GM23338 (cell line): ENCODE data around the gene VPS37B. TPM values are rescaled to one million over a fixed set of nuclear protein-coding genes. Genes with fewer than 3 reads are reported as not detected.

Source experiments
- ATAC-seq: fragments of 200-7000 bp; cut with Tn5 transposase; 3 replicates; pipeline ENCODE4 v1.9.1; 2020
- DNase-seq: peaks from one replicate; pipeline ENCODE4 v3.0.0-alpha.2; 2015; ENCODE audit warnings: low spot score
- H2AFZ ChIP-seq: fragments of 200-600 bp; sonication (generic); 2 replicates; pipeline ENCODE4 v1.8.0; 2016; ENCODE audit warnings: antibody characterized with exemption, mild to moderate bottlenecking, moderate library complexity
- H3F3A ChIP-seq: fragments of 200-600 bp; sonication (generic); replicated peaks from 2 replicates; pipeline ENCODE4 v1.8.0; 2017; ENCODE audit warnings: antibody characterized with exemption, mixed run types, low read depth
- H3K27ac ChIP-seq: fragments of 200-600 bp; sonication (generic); 2 replicates; pipeline ENCODE4 v1.6.1; 2016; ENCODE audit warnings: low read depth
- H3K27me3 ChIP-seq: fragments of 200-600 bp; sonication (generic); 2 replicates; pipeline ENCODE4 v1.8.0; 2016; ENCODE audit warnings: mild to moderate bottlenecking, mixed run types, moderate library complexity; ENCODE audit not compliant: insufficient read depth
- H3K36me3 ChIP-seq: fragments of 200-600 bp; sonication (generic); 2 replicates; pipeline ENCODE4 v1.8.0; 2016; ENCODE audit warnings: mild to moderate bottlenecking; ENCODE audit not compliant: insufficient read depth
- H3K4me1 ChIP-seq: fragments of 200-600 bp; sonication (generic); 2 replicates; pipeline ENCODE4 v1.8.0; 2016; ENCODE audit warnings: mild to moderate bottlenecking, moderate library complexity; ENCODE audit not compliant: insufficient read depth
- H3K4me2 ChIP-seq: fragments of 200-600 bp; sonication (generic); 2 replicates; pipeline ENCODE4 v1.7.1; 2017; ENCODE audit warnings: mixed run types
- H3K4me3 ChIP-seq: fragments of 200-600 bp; sonication (generic); 2 replicates; pipeline ENCODE4 v1.6.1; 2016; ENCODE audit warnings: mixed run types
- H3K79me2 ChIP-seq: fragments of 200-600 bp; sonication (generic); replicated peaks from 2 replicates; pipeline ENCODE4 v1.8.0; 2017; ENCODE audit warnings: mild to moderate bottlenecking; ENCODE audit not compliant: insufficient read depth
- H3K9me2 ChIP-seq: fragments of 200-600 bp; sonication (generic); 2 replicates; pipeline ENCODE4 v1.8.0; 2017; ENCODE audit not compliant: insufficient read depth
- H4K20me1 ChIP-seq: fragments of 200-600 bp; sonication (generic); replicated peaks from 2 replicates; pipeline ENCODE4 v1.8.0; 2017; ENCODE audit warnings: mild to moderate bottlenecking; ENCODE audit not compliant: insufficient read depth
- H3K27ac Mint-ChIP-seq: 2 replicates; pipeline ENCODE4 v1.8.0; 2020; ENCODE audit warnings: inconsistent platforms, mild to moderate bottlenecking, moderate library complexity, mixed read lengths
- H3K27me3 Mint-ChIP-seq: 3 replicates; pipeline ENCODE4 v1.8.0; 2022; ENCODE audit warnings: low read depth, mild to moderate bottlenecking, moderate library complexity, mixed read lengths, inconsistent platforms; ENCODE audit not compliant: insufficient read depth, poor library complexity
- H3K36me3 Mint-ChIP-seq: 3 replicates; pipeline ENCODE4 v1.8.0; 2021; ENCODE audit warnings: low read depth, mild to moderate bottlenecking, inconsistent platforms, moderate library complexity, mixed read lengths
- H3K4me1 Mint-ChIP-seq: 3 replicates; pipeline ENCODE4 v1.8.0; 2020; ENCODE audit warnings: mild to moderate bottlenecking, inconsistent platforms, mixed read lengths
- H3K4me3 Mint-ChIP-seq: 3 replicates; pipeline ENCODE4 v1.8.0; 2021; ENCODE audit warnings: moderate library complexity, mild to moderate bottlenecking, inconsistent platforms, mixed read lengths
- H3K9me3 Mint-ChIP-seq: 3 replicates; pipeline ENCODE4 v1.8.0; 2020; ENCODE audit warnings: moderate library complexity, mild to moderate bottlenecking, inconsistent platforms, mixed read lengths
- CREB1 ChIP-seq: fragments of 250-450 bp; sonication (Bioruptor Pico); IDR thresholded peaks from 2 replicates; pipeline ENCODE4 v1.5.0; 2020; ENCODE audit warnings: low read depth, mild to moderate bottlenecking, moderate library complexity
- CTCF ChIP-seq, 2 experiments: fragments of 200-600 bp in 1 of 2; sonication (generic) in 1 of 2; conservative IDR thresholded peaks; 2 replicates each; pipeline versions ENCODE4 v1.5.1 to v1.6.1; 2016 to 2017; ENCODE audit warnings: antibody characterized with exemption in 2 of 2, low read depth in 2 of 2, mild to moderate bottlenecking in 2 of 2, moderate library complexity in 1 of 2
- EZH2 ChIP-seq: fragments of 200-600 bp; sonication (generic); IDR thresholded peaks from one replicate; pipeline ENCODE4 v1.8.0; 2017; ENCODE audit warnings: antibody characterized with exemption, mild to moderate bottlenecking, low read depth; ENCODE audit not compliant: unreplicated experiment
- JUNB ChIP-seq: IDR thresholded peaks from one replicate; pipeline ENCODE4 v1.6.1; 2016; ENCODE audit warnings: antibody characterized with exemption; ENCODE audit not compliant: unreplicated experiment
- REST ChIP-seq: IDR thresholded peaks from one replicate; pipeline ENCODE4 v1.6.1; 2018; ENCODE audit warnings: antibody characterized with exemption; ENCODE audit not compliant: unreplicated experiment
- ZNF114 ChIP-seq: fragments of 250-450 bp; sonication (Bioruptor Pico); IDR thresholded peaks from 2 replicates; pipeline ENCODE4 v1.5.0; 2020; ENCODE audit warnings: mild to moderate bottlenecking, moderate library complexity
- ZNF462 ChIP-seq: fragments of 250-450 bp; sonication (Bioruptor Pico); IDR thresholded peaks from 2 replicates; pipeline ENCODE4 v1.5.0; 2020; ENCODE audit warnings: mild to moderate bottlenecking, moderate library complexity
- polyA plus RNA-seq: library from polyadenylated mRNA; unstranded; fragments of >200 nt; fragmentation: Nextera tagmentation; extraction: Ambion mirVana; gene quantifications from 2 replicates; pipeline ENCODE4 v1.2.1, GENCODE V29; 2016
- total RNA-seq: library from RNA; depleted of rRNA; stranded (reverse); fragments of >200 nt; shearing (Covaris generic); gene quantifications from 2 replicates; pipeline ENCODE4 v1.2.3, GENCODE V29; 2014

Gene VPS37B
- total and polyA plus RNA-seq, 2 experiments from 2014 or later: 6.7 to 10.9 TPM

- Histone ChIP-seq H3K9me2 (no peaks in the 10 kb centered on the region), H3K79me2 (no peaks in the 10 kb centered on the region), H3K27ac (no peak overlapping the region), H3K36me3 (no peaks in the 10 kb centered on the region), H3K27me3 (no peaks in the 10 kb centered on the region), H3K4me3 (no peak overlapping the region), H3K4me2 (no peak overlapping the region), H4K20me1 (peaks cover 5% of the 10 kb centered on the region; the same call in 1 of the 2 replicates), H3F3A (no peaks in the 10 kb centered on the region), H2AFZ (no peak overlapping the region), H3K4me1 (peaks cover 7% of the 10 kb centered on the region; the same call in 1 of the 2 replicates)
- ATAC-seq: no peak
- Mint-ChIP-seq H3K4me1 (peaks cover 17% of the 10 kb centered on the region), H3K9me3 (no peaks in the 10 kb centered on the region), H3K4me3 (no peak overlapping the region), H3K36me3 (no peaks in the 10 kb centered on the region; the same call in 2 of the 3 replicates), H3K27me3 (peaks cover 16% of the 10 kb centered on the region), H3K27ac (no peak overlapping the region)
- DNase-seq: no peak
- TF ChIP-seq JUNB (no peak), CREB1 (CRISPR knock-in tag) (no peak), CTCF (conservative IDR thresholded peaks at IDR 0.05; ENCODE audit: low read depth in 2 of 2) (no peak), EZH2 (no peak), ZNF114 (no peak), REST (no peak), ZNF462 (CRISPR knock-in tag) (no peak)
Observed at GRCh38 chr12:122845865-122846621, 49.9 kb downstream of the VPS37B start.
